ENCODE data around the gene NR3C2.

Gene NR3C2

GRCh38 chr4:148359769-148360168, 82.4 kb downstream of the NR3C2 start:
- DNase-seq (ENCODE audit: low read depth), result no peak
- TF ChIP-seq, protein P1, sequence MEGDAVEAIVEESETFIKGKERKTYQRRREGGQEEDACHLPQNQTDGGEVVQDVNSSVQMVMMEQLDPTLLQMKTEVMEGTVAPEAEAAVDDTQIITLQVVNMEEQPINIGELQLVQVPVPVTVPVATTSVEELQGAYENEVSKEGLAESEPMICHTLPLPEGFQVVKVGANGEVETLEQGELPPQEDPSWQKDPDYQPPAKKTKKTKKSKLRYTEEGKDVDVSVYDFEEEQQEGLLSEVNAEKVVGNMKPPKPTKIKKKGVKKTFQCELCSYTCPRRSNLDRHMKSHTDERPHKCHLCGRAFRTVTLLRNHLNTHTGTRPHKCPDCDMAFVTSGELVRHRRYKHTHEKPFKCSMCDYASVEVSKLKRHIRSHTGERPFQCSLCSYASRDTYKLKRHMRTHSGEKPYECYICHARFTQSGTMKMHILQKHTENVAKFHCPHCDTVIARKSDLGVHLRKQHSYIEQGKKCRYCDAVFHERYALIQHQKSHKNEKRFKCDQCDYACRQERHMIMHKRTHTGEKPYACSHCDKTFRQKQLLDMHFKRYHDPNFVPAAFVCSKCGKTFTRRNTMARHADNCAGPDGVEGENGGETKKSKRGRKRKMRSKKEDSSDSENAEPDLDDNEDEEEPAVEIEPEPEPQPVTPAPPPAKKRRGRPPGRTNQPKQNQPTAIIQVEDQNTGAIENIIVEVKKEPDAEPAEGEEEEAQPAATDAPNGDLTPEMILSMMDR (conservative IDR thresholded peaks at IDR 0.05; ENCODE audit: low read depth, low read length), result no peak
- H3K4me3 ChIP-seq (ENCODE audit: low read depth, low read length), result no peak overlapping the region

- TF ChIP-seq, protein P1 (conservative IDR thresholded peaks at IDR 0.05; ENCODE audit: low read depth, low read length), result no peak
- no peak overlapping the region for H3K4me3 ChIP-seq (ENCODE audit: low read depth, low read length)
- DNase-seq (ENCODE audit: low read depth), result no peak
Observed at GRCh38 chr4:148355442-148356123, 86.6 kb downstream of the NR3C2 start.

GRCh38 chr4:148354186-148354585, 88.0 kb downstream of the NR3C2 start:
- H3K4me3 ChIP-seq (ENCODE audit: low read depth, low read length), result no peak overlapping the region
- DNase-seq (ENCODE audit: low read depth), result no peak
- TF ChIP-seq, protein P1 (conservative IDR thresholded peaks at IDR 0.05; ENCODE audit: low read depth, low read length), result no peak

GRCh38 chr4:148353571-148353970, 88.6 kb downstream of the NR3C2 start:
- TF ChIP-seq, protein P1 (conservative IDR thresholded peaks at IDR 0.05; ENCODE audit: low read depth, low read length), result no peak
- DNase-seq (ENCODE audit: low read depth), result no peak
- H3K4me3 ChIP-seq (ENCODE audit: low read depth, low read length), result no peak overlapping the region

- no peak for DNase-seq (ENCODE audit: low read depth)
- TF ChIP-seq, protein P1 (conservative IDR thresholded peaks at IDR 0.05; ENCODE audit: low read depth, low read length), result no peak
- no peak overlapping the region for H3K4me3 ChIP-seq (ENCODE audit: low read depth, low read length)
Observed at GRCh38 chr4:148349153-148349552, 93.1 kb downstream of the NR3C2 start.

DNA sequence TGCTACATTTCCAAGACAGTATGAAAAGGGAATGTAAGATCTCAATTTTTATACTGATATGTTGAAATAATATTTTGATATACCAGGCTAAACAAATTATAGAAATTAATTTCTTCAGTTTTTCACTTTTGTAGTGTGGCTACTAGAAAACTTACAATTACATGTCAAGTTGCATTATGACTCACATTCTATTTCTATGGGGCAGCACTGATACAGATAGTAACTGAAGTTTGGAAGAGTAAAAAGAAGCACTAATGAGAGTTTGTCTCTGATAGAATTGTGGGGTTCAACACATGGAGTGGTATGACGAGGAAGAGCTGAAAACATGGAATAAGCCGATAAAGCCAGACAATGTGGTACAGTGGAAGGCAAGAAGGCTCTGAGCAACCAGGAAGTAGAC, 95.6 kb downstream of the NR3C2 start:
- no peak for DNase-seq (ENCODE audit: low read depth)
- TF ChIP-seq, protein P1 (conservative IDR thresholded peaks at IDR 0.05; ENCODE audit: low read depth, low read length), result no peak
- no peak overlapping the region for H3K4me3 ChIP-seq (ENCODE audit: low read depth, low read length)

- TF ChIP-seq, protein P1 (conservative IDR thresholded peaks at IDR 0.05; ENCODE audit: low read depth, low read length), result no peak
- DNase-seq (ENCODE audit: low read depth), result no peak
- no peak overlapping the region for H3K4me3 ChIP-seq (ENCODE audit: low read depth, low read length)
Observed at GRCh38 chr4:148345509-148345908, 96.7 kb downstream of the NR3C2 start.
